Sigmoid colon (tissue), 4 donors: ENCODE results near the gene PTGDR2.

ENCODE experiments used
- CTCF ChIP-seq, 4 experiments: fragments of 450-650 bp in 3 of 4; fragments of 200-600 bp in 1 of 4; IDR thresholded peaks; one replicate each; pipeline ENCODE4 v1.5.1; 2016 to 2019; ENCODE audit warnings: antibody characterized with exemption in 4 of 4, mild to moderate bottlenecking in 3 of 4, moderate library complexity in 2 of 4
- EP300 ChIP-seq, 4 donors: sonication (generic); formaldehyde crosslinking; IDR thresholded peaks; one replicate each; pipeline ENCODE4 v1.6.1; 2017; ENCODE audit warnings: antibody characterized with exemption in 4 of 4
- POLR2A ChIP-seq, 2 donors: fragments of 450-650 bp; IDR thresholded peaks; one replicate each; pipeline ENCODE4 v1.6.1; 2016; ENCODE audit warnings: antibody characterized with exemption in 2 of 2, mild to moderate bottlenecking in 2 of 2, moderate library complexity in 2 of 2
- POLR2AphosphoS5 ChIP-seq, 4 donors: sonication (generic); formaldehyde crosslinking; IDR thresholded peaks; one replicate each; pipeline ENCODE4 v1.6.1; 2017; ENCODE audit warnings: antibody characterized with exemption in 4 of 4

GRCh38 chr11:60857378-60858232 lies 1.9 kb upstream of the PTGDR2 start:
- TF ChIP-seq POLR2A (IDR thresholded peaks at IDR 0.05) = no peak
- no peak for TF ChIP-seq CTCF (IDR thresholded peaks at IDR 0.05)
- TF ChIP-seq POLR2AphosphoS5 (IDR thresholded peaks at IDR 0.05) = no peak
- no peak for TF ChIP-seq EP300 (IDR thresholded peaks at IDR 0.05)
